ENCODE results near the gene DOHH.

DOHH gene

GRCh38 chr19:3506384-3507340, 6.2 kb upstream of the DOHH start:
- Histone ChIP-seq H3K9me3 (ENCODE audit: control insufficient read depth, low read length) (no peaks in the 10 kb centered on the region), H3K27ac (peak overlapping the region; percentile 51), H3K4me1 (peaks cover 4% of the 10 kb centered on the region), H3K4me3 (ENCODE audit: low read depth, low read length) (peak overlapping the region; percentile 75), H3K36me3 (ENCODE audit: control insufficient read depth, insufficient read depth, low read length) (no peaks in the 10 kb centered on the region), H3K79me2 (peaks cover 54% of the 10 kb centered on the region), H3K27me3 (ENCODE audit: control insufficient read depth, insufficient read depth, low read length) (no peaks in the 10 kb centered on the region), H3K9ac (peak overlapping the region; percentile 68), H3K4me2 (ENCODE audit: low read length) (peak overlapping the region; percentile 79), H2AFZ (peak overlapping the region; percentile 76)
- TF ChIP-seq CTCF (IDR thresholded peaks at IDR 0.05): no peak

- Histone ChIP-seq H3K27me3 (ENCODE audit: control insufficient read depth, insufficient read depth, low read length) (no peaks in the 10 kb centered on the region), H3K36me3 (ENCODE audit: control insufficient read depth, insufficient read depth, low read length) (no peaks in the 10 kb centered on the region), H3K9ac (peak within 1 kb of the TSS; percentile 68), H3K4me3 (ENCODE audit: low read depth, low read length) (peak within 1 kb of the TSS; percentile 78), H2AFZ (peak within 1 kb of the TSS; percentile 76), H3K27ac (peak within 1 kb of the TSS; percentile 59), H3K79me2 (peaks cover 45% of the 10 kb centered on the region), H3K9me3 (ENCODE audit: control insufficient read depth, low read length) (no peaks in the 10 kb centered on the region), H3K4me2 (ENCODE audit: low read length) (peak within 1 kb of the TSS; percentile 89), H3K4me1 (peaks cover under 1% of the 10 kb centered on the region)
- peak; percentile 28 for TF ChIP-seq CTCF (IDR thresholded peaks at IDR 0.05)
Observed at GRCh38 chr19:3505598-3506383, 5.3 kb upstream of the DOHH start, which contains the start of gene FZR1. TSS of gene FZR1 (plus strand) at chr19:3506311. CDS start at chr19:3522990, 16,679 bp downstream.

- H2AFZ ChIP-seq: no peak overlapping the region
- no peaks in the 10 kb centered on the region for H3K9me3 ChIP-seq (ENCODE audit: control insufficient read depth, low read length)
- H3K9ac ChIP-seq: no peak overlapping the region
- H3K4me2 ChIP-seq (ENCODE audit: low read length): no peak overlapping the region
- peaks cover 40% of the 10 kb centered on the region for H3K79me2 ChIP-seq
- H3K27ac ChIP-seq: no peak overlapping the region
- no peak for TF ChIP-seq CTCF (IDR thresholded peaks at IDR 0.05)
- H3K36me3 ChIP-seq (ENCODE audit: control insufficient read depth, insufficient read depth, low read length): no peaks in the 10 kb centered on the region
- H3K4me1 ChIP-seq: no peaks in the 10 kb centered on the region
- no peaks in the 10 kb centered on the region for H3K27me3 ChIP-seq (ENCODE audit: control insufficient read depth, insufficient read depth, low read length)
- H3K4me3 ChIP-seq (ENCODE audit: low read depth, low read length): no peak overlapping the region
Observed at GRCh38 chr19:3504735-3505134, 4.3 kb upstream of the DOHH start.

- no peak for TF ChIP-seq CTCF (IDR thresholded peaks at IDR 0.05)
- Histone ChIP-seq H3K4me1 (no peaks in the 10 kb centered on the region), H2AFZ (peak overlapping the region; percentile 61), H3K9me3 (ENCODE audit: control insufficient read depth, low read length) (no peaks in the 10 kb centered on the region), H3K4me2 (ENCODE audit: low read length) (no peak overlapping the region), H3K27me3 (ENCODE audit: control insufficient read depth, insufficient read depth, low read length) (no peaks in the 10 kb centered on the region), H3K79me2 (peaks cover 29% of the 10 kb centered on the region), H3K4me3 (ENCODE audit: low read depth, low read length) (no peak overlapping the region), H3K36me3 (ENCODE audit: control insufficient read depth, insufficient read depth, low read length) (no peaks in the 10 kb centered on the region), H3K27ac (peak overlapping the region; percentile 18), H3K9ac (no peak overlapping the region)
Observed at GRCh38 chr19:3503036-3503572, 2.6 kb upstream of the DOHH start.
